Suprapubic skin (tissue), 3 donors: ENCODE measurements around the gene SDC1.
"Not testable (repeated sequence)": the region's sequence is repeated elsewhere in the genome, so short reads cannot be mapped to it uniquely, and the experiment has no call there.

Experiments
- CTCF ChIP-seq, 2 donors: fragments of 200-600 bp in 1 of 2; fragments of 450-650 bp in 1 of 2; sonication (generic) in 1 of 2; IDR thresholded peaks; one replicate each; pipeline ENCODE4 v1.5.1; 2016 to 2019; ENCODE audit warnings: antibody characterized with exemption in 2 of 2, mild to moderate bottlenecking in 1 of 2, moderate library complexity in 1 of 2
- POLR2AphosphoS5 ChIP-seq, 3 donors: sonication (generic); formaldehyde crosslinking; IDR thresholded peaks; one replicate each; pipeline ENCODE4 v1.6.1; 2017; ENCODE audit warnings: antibody characterized with exemption in 3 of 3

- TF ChIP-seq CTCF, POLR2AphosphoS5 (IDR thresholded peaks at IDR 0.05): not testable (repeated sequence)
These were observed 29.9 kb downstream of the SDC1 start for GRCh38 chr2:20195016-20195411.
